Activated CD8-positive, alpha-beta memory T cell treated with anti-CD3 and anti-CD28 coated beads, Interleukin-2, amount 10 ng/mL, durations not matched to agents 7 days and 5 days (primary cell): ENCODE results near the gene C1orf174. TPM values are rescaled to one million over a fixed set of nuclear protein-coding genes. Genes with fewer than 3 reads are reported as not detected.
A peak's percentile ranks its signal among the peaks of the same experiment; 100 is the strongest.
"Not testable (repeated sequence)": the region's sequence is repeated elsewhere in the genome, so short reads cannot be mapped to it uniquely, and the experiment has no call there.

Experiments used
- ATAC-seq: fragments of 150-1000 bp; cut with Tn5 transposase; one replicate; pipeline ENCODE4 v1.10.0; 2021; ENCODE audit warnings: moderate library complexity
- CTCF ChIA-PET: fragments of 350-600 bp; sonication (Branson Sonifier 250); formaldehyde crosslinking; loops from one replicate; lab custom pipeline; 2021; ENCODE audit warnings: antibody characterized with exemption; lab: Charles Lee
- DNase-seq: peaks from one replicate; pipeline ENCODE4 v3.0.0-alpha.2; 2020
- H3K27ac Mint-ChIP-seq: one replicate; pipeline ENCODE4 v1.8.0; 2021; ENCODE audit warnings: mild to moderate bottlenecking, mixed read lengths
- H3K27me3 Mint-ChIP-seq: one replicate; pipeline ENCODE4 v1.8.0; 2021; ENCODE audit warnings: mixed read lengths
- H3K36me3 Mint-ChIP-seq: one replicate; pipeline ENCODE4 v1.8.0; 2021; ENCODE audit warnings: mild to moderate bottlenecking, mixed read lengths
- H3K4me1 Mint-ChIP-seq: one replicate; pipeline ENCODE4 v1.8.0; 2021; ENCODE audit warnings: mixed read lengths
- H3K4me3 Mint-ChIP-seq: one replicate; pipeline ENCODE4 v1.8.0; 2021; ENCODE audit warnings: mild to moderate bottlenecking, moderate library complexity, mixed read lengths
- H3K9me3 Mint-ChIP-seq: one replicate; pipeline ENCODE4 v1.8.0; 2022; ENCODE audit warnings: low read depth, mixed read lengths
- total RNA-seq, 2 experiments: library from RNA; stranded (reverse); gene quantifications; one replicate each; pipeline ENCODE4 v1.2.3, GENCODE V29; 2021

Gene C1orf174
- total RNA-seq, 2 experiments from 2014 or later: 30.0 to 35.8 TPM

- CTCF ChIA-PET: interaction anchor here (2.3 kb wide), 1 partner anchor 11 kb away, joined by 7 read pairs; no protein-coding TSS in a partner anchor
- peak; percentile 55 for DNase-seq
- Mint-ChIP-seq H3K9me3 (no peaks in the 10 kb centered on the region), H3K36me3 (no peaks in the 10 kb centered on the region), H3K4me3 (peak overlapping the region; percentile 45), H3K4me1 (peaks cover 16% of the 10 kb centered on the region), H3K27ac (peak overlapping the region; percentile 47), H3K27me3 (no peaks in the 10 kb centered on the region)
- ATAC-seq: peak; percentile 81
Measured at GRCh38 chr1:3922201-3922725, 22.2 kb upstream of the C1orf174 start.

- no peaks in the 10 kb centered on the region for H3K27me3 Mint-ChIP-seq
- peak overlapping the region; percentile 45 for H3K4me3 Mint-ChIP-seq
- DNase-seq: no peak
- CTCF ChIA-PET: interaction anchor here (2.3 kb wide), 1 partner anchor 10 kb away, joined by 7 read pairs; no protein-coding TSS in a partner anchor
- peaks cover 16% of the 10 kb centered on the region for H3K4me1 Mint-ChIP-seq
- H3K36me3 Mint-ChIP-seq: no peaks in the 10 kb centered on the region
- no peaks in the 10 kb centered on the region for H3K9me3 Mint-ChIP-seq
- H3K27ac Mint-ChIP-seq: peak overlapping the region; percentile 2
- ATAC-seq: no peak
Measured at GRCh38 chr1:3921765-3922164, 21.7 kb upstream of the C1orf174 start.

DNA sequence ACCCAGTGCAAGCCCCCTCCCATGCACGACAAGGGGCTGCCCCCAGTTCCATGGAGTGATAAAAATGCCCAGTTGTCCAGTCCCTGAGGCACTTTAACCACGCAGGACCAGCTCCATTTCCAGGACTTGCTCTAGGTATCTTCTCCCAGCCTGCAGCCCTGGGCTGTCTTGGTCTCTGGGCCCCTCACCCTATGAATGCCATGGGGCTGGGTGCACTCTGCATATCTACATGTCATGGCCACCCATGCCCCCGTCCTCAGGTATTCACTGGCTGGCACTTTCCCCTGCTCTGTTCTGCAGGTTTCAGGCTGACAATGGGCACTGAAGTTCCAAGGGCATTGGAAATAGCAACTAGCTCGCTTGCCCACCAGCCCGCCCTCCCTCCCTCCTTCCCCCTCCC is 19.6 kb upstream of the C1orf174 start:
- no peak overlapping the region for H3K27ac Mint-ChIP-seq
- no peaks in the 10 kb centered on the region for H3K36me3 Mint-ChIP-seq
- H3K4me1 Mint-ChIP-seq: peaks cover 16% of the 10 kb centered on the region
- CTCF ChIA-PET: no interaction called here
- DNase-seq (no peak), ATAC-seq (no peak)
- no peak overlapping the region for H3K4me3 Mint-ChIP-seq
- H3K9me3 Mint-ChIP-seq: no peaks in the 10 kb centered on the region
- no peaks in the 10 kb centered on the region for H3K27me3 Mint-ChIP-seq

DNA sequence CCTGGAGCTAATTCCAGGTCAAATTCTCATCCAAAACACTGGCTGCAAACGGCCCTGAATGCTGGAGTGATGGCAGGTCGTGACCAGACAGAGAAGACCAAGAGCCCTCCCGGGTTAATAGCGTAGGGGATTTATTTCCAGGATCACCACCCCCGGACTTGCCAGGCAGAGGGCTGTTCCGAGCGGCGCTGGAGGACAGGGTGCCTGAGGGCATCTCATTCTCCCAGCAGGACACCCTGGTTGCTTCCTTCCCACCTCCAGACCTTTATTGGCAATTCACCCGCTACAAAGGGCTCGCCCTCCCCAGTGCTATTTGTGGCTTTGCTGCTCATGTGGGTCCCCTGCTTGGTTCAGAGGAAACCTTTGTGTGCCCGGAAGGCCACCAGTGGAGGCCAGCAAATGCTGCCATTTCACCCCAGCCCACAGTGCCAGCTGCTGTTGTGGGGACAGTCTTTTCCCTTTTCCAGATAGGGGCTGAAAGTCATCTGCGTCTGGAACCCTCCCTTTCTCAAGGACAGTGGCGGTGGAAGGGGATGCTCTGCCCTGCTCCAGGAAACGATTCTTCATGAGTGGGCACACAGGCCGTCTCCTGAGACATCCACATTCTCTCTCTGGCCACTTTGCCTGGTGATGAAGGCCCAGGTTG is 19.0 kb upstream of the C1orf174 start:
- DNase-seq (no peak), ATAC-seq (no peak)
- H3K4me1 Mint-ChIP-seq: peaks cover 16% of the 10 kb centered on the region
- CTCF ChIA-PET: no interaction called here
- H3K27ac Mint-ChIP-seq: no peak overlapping the region
- H3K27me3 Mint-ChIP-seq: no peaks in the 10 kb centered on the region
- no peak overlapping the region for H3K4me3 Mint-ChIP-seq
- no peaks in the 10 kb centered on the region for H3K9me3 Mint-ChIP-seq
- no peaks in the 10 kb centered on the region for H3K36me3 Mint-ChIP-seq

GRCh38 chr1:3918359-3918758 is 18.3 kb upstream of the C1orf174 start:
- not testable (repeated sequence) for ATAC-seq, H3K27me3 Mint-ChIP-seq, H3K4me3 Mint-ChIP-seq, DNase-seq, H3K9me3 Mint-ChIP-seq, H3K27ac Mint-ChIP-seq, H3K36me3 Mint-ChIP-seq
- CTCF ChIA-PET: interaction anchor here (1.6 kb wide), 1 partner anchor 15 kb away, joined by 4 read pairs; no protein-coding TSS in a partner anchor
- H3K4me1 Mint-ChIP-seq: peaks cover 15% of the 10 kb centered on the region

DNA sequence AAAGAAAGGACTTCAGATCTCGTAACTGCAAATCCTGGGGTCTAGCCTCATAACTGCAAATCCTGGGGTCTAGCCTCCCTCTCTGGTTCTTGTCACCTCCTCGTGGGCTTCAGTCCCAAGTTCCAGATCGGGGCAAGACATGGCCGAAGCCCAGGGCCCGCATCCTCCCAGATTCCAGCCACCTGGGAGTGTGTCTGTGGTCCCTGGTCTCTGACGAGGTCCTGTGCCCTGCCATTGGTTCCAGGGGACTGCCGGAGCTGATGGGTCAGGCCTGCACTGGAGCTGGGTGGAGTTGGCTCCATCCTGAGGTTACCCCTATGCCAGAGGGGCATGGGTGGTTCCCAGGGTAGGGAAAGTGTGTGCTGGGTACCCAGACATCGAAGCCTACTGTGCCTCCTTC is 17.7 kb upstream of the C1orf174 start:
- Mint-ChIP-seq H3K36me3 (no peaks in the 10 kb centered on the region), H3K9me3 (no peaks in the 10 kb centered on the region), H3K27me3 (no peaks in the 10 kb centered on the region), H3K27ac (no peak overlapping the region), H3K4me1 (peaks cover 9% of the 10 kb centered on the region), H3K4me3 (no peak overlapping the region)
- DNase-seq (no peak), ATAC-seq (no peak)
- CTCF ChIA-PET: interaction anchor here (1.6 kb wide), 1 partner anchor 14 kb away, joined by 4 read pairs; no protein-coding TSS in a partner anchor

DNA sequence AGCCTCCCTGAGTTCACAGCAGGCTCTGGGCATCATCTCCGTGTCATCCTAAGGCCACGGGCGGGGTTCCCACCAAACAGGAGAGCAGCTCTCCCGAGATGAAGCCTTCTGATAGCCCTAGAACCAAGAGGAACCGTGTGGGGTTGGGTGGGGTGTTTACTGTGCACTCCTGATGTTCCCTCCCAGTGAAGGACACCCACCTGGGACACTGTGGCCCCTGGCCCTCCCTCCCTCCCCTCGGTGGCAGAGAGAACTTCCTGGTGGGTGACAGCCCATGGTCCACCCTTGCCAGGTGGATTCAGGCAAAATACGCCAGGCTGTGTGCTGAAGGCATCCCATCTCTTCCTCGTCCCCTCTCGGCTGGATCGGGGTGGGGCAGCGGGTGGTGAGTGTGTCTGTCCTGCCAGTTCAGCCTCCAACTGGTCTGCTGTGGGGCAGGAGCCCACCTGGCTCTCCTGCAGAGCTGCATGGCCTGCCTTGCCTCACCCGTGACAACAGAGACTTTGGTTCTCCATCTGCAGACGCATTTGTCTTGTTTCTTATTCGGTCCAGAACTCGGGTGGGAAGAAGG is 15.6 kb upstream of the C1orf174 start:
- Mint-ChIP-seq H3K27me3 (no peaks in the 10 kb centered on the region), H3K27ac (no peak overlapping the region), H3K4me1 (no peaks in the 10 kb centered on the region), H3K9me3 (no peaks in the 10 kb centered on the region), H3K36me3 (no peaks in the 10 kb centered on the region), H3K4me3 (no peak overlapping the region)
- DNase-seq: no peak
- no peak for ATAC-seq
- CTCF ChIA-PET: no interaction called here

DNA sequence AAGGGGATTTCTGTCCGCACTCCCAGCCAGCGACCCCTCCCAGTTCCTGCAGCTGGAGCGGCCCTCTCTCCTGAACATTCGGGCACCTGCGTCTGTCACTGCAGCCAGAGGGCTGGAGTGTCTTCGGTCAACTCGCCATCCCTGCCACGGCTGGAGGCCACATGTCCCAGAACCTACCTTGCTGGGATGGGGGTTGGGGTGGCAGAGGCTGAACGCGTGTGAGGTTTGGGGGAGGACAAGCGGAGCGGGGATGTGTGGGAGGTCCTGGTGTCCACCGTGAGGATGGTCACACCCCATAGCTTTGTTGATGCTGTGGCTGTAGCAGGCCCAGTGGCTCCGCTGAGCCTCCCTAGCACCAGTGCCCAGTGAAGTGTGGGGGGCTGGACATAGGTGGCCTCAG is 14.8 kb upstream of the C1orf174 start:
- no peaks in the 10 kb centered on the region for H3K4me1 Mint-ChIP-seq
- no peaks in the 10 kb centered on the region for H3K9me3 Mint-ChIP-seq
- DNase-seq (no peak), ATAC-seq (no peak)
- H3K36me3 Mint-ChIP-seq: no peaks in the 10 kb centered on the region
- H3K27me3 Mint-ChIP-seq: no peaks in the 10 kb centered on the region
- H3K27ac Mint-ChIP-seq: no peak overlapping the region
- CTCF ChIA-PET: no interaction called here
- H3K4me3 Mint-ChIP-seq: no peak overlapping the region

DNA sequence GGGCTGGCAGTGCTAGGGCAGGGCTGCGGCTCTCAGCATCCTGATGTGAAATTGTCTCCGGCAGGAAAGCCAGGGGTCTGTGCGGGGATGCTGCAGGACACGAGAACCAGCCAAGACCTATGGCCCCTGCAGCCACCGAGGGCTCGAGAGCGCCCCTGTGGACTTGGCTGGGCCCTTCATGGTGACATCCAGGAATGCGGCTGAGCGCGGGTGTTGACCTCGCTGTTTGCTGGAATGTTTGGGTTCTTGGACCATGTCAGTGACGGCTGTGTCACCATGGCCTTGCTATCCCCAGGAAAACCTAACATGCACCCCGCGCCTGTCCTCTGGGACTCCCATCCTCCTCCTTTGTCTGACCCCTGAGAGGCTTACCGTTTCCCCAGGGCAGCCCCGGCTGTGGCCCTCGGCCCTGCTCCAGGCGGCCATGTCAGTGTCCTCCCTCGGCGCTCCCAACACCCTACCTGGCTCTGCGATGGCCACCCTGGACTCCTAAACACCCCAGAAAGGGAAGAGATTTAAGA is 14.3 kb upstream of the C1orf174 start:
- DNase-seq (no peak), ATAC-seq (no peak)
- no peaks in the 10 kb centered on the region for H3K36me3 Mint-ChIP-seq
- H3K27me3 Mint-ChIP-seq: no peaks in the 10 kb centered on the region
- no peaks in the 10 kb centered on the region for H3K9me3 Mint-ChIP-seq
- CTCF ChIA-PET: no interaction called here
- H3K4me3 Mint-ChIP-seq: no peak overlapping the region
- no peaks in the 10 kb centered on the region for H3K4me1 Mint-ChIP-seq
- H3K27ac Mint-ChIP-seq: no peak overlapping the region

DNA sequence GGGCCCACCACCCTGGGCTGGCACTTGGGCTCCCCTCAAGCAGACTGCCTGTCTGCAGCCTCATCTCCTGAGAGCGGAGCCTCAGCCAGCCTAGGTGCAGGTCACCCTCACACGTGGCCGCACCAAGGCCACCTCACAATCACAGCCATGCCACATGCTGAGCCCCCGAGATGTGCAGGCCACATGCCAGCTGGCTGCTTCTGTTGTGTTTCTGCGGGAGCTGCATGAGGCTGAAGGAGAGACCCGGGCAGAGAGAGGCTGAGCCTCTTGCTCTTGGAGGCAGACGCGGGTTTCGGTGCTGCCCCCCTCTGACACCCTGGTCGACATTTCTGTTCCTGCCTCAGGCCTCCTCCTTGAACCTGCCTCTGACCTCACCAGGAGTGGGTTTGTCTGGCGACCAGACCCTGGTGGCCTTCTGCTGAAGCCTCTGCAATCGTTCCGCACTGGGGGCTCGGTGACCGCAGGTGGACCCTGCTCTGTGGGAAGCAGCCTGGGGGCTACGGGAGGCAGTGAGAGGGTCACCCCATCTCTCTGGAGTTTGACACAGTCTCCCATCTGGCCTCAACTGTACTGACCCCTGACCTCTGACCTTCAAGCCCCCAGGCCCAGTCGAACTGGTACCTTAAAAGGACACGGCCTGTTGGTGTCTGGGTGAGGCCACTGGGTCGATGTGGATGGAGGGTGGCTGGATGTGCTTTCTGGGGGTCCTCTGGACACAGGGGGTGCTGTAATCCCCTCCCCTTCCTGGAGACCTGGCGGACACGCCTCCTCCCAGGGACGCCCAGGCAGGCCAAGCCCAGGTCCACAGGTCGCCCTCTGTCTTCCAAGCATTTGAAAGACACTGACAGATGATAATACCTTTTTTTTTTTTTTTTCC is 13.0 kb upstream of the C1orf174 start:
- DNase-seq (no peak), ATAC-seq (no peak)
- no peaks in the 10 kb centered on the region for H3K9me3 Mint-ChIP-seq
- no peaks in the 10 kb centered on the region for H3K36me3 Mint-ChIP-seq
- H3K4me3 Mint-ChIP-seq: no peak overlapping the region
- H3K4me1 Mint-ChIP-seq: no peaks in the 10 kb centered on the region
- CTCF ChIA-PET: interaction anchor here (1.7 kb wide), 1 partner anchor 13 kb away, joined by 5 read pairs; no protein-coding TSS in a partner anchor
- H3K27ac Mint-ChIP-seq: no peak overlapping the region
- H3K27me3 Mint-ChIP-seq: no peaks in the 10 kb centered on the region

- ATAC-seq (no peak), DNase-seq (no peak)
- Mint-ChIP-seq H3K4me1 (no peaks in the 10 kb centered on the region), H3K4me3 (no peak overlapping the region), H3K9me3 (no peaks in the 10 kb centered on the region), H3K36me3 (no peaks in the 10 kb centered on the region), H3K27me3 (no peaks in the 10 kb centered on the region), H3K27ac (no peak overlapping the region)
- CTCF ChIA-PET: interaction anchor here (1.6 to 1.7 kb wide), 2 partner anchors 9 to 14 kb away, joined by 5 to 7 read pairs; no protein-coding TSS in a partner anchor
Measured at GRCh38 chr1:3911981-3912808, 12.1 kb upstream of the C1orf174 start.
